H1 (cell line): ENCODE results near the gene FBXO21.

Source experiments
- CREB1 ChIP-seq: IDR thresholded peaks from 2 replicates; pipeline ENCODE4 v1.6.1; 2012; ENCODE audit warnings: inconsistent platforms
- CTCF ChIP-seq, 3 experiments: IDR thresholded peaks; 1 replicate in 2 of 3; 2 replicates in 1 of 3; pipeline versions ENCODE4 v1.5.1 to v1.6.1; 2011; ENCODE audit warnings: low read length in 3 of 3, mild to moderate bottlenecking in 3 of 3, inconsistent platforms in 2 of 3, low read depth in 1 of 3, moderate library complexity in 1 of 3; ENCODE audit not compliant: insufficient read depth in 1 of 3; ENCODE audit errors: control extremely low read depth in 1 of 3
- EP300 ChIP-seq, 2 experiments: IDR thresholded peaks; 1 replicate in 1 of 2; 2 replicates in 1 of 2; pipeline ENCODE4 v1.6.1; 2011 to 2012; ENCODE audit warnings: low read depth in 2 of 2, low read length in 2 of 2, mild to moderate bottlenecking in 2 of 2, borderline replicate concordance in 1 of 2, inconsistent platforms in 1 of 2, moderate library complexity in 1 of 2
- POU5F1 ChIP-seq: IDR thresholded peaks from 2 replicates; pipeline ENCODE4 v1.6.1; 2011; ENCODE audit warnings: low read depth, mild to moderate bottlenecking, low read length, moderate library complexity
- SUZ12 ChIP-seq: fragments of 200-600 bp; sonication (generic); IDR thresholded peaks from 2 replicates; pipeline ENCODE4 v1.6.1; 2012; ENCODE audit warnings: mild to moderate bottlenecking, inconsistent platforms, low read length, moderate library complexity, mixed read lengths
- TBP ChIP-seq: IDR thresholded peaks from 2 replicates; pipeline ENCODE4 v1.6.1; 2011; ENCODE audit warnings: low read depth, low read length, improper control_type of control experiment

GRCh38 chr12:117218149-117218548 lies 27.9 kb upstream of the FBXO21 start:
- TF ChIP-seq CTCF (IDR thresholded peaks at IDR 0.05; ENCODE audit: control extremely low read depth in 1 of 3, insufficient read depth in 1 of 3, low read depth in 1 of 3, low read length in 3 of 3): no peak
- TF ChIP-seq EP300 (IDR thresholded peaks at IDR 0.05; ENCODE audit: borderline replicate concordance in 1 of 2, low read depth in 2 of 2, low read length in 2 of 2): no peak
- TF ChIP-seq SUZ12: no peak
- TF ChIP-seq CREB1: no peak
- no peak for TF ChIP-seq TBP
- no peak for TF ChIP-seq POU5F1
